T-cell (primary cell): Measurements from ENCODE around the gene MRC2. TPM values are rescaled to one million over a fixed set of nuclear protein-coding genes. Genes with fewer than 3 reads are reported as not detected.

Experiments used
- ATAC-seq, 4 experiments: fragments of 200-7000 bp in 3 of 4; fragments of 150-1000 bp in 1 of 4; cut with Tn5 transposase; replicated peaks in 1 of 4; 1 replicate in 3 of 4; 2 replicates in 1 of 4; pipeline ENCODE4 v1.10.0; 2021; ENCODE audit warnings: moderate library complexity in 3 of 4, mild to moderate bottlenecking in 2 of 4, moderate number of reproducible peaks in 1 of 4
- CTCF ChIA-PET, 2 donors: fragments of 300-600 bp; sonication (Branson Sonifier 250); formaldehyde crosslinking; loops; one replicate each; lab custom pipeline; 2022; ENCODE audit warnings: antibody characterized with exemption in 2 of 2; lab: Charles Lee
- POLR2A ChIA-PET, 2 donors: fragments of 300-600 bp; sonication (Branson Sonifier 250); formaldehyde crosslinking; loops; one replicate each; lab custom pipeline; 2022; ENCODE audit warnings: antibody characterized with exemption in 2 of 2; lab: Charles Lee
- DNase-seq, 35 experiments: peaks; one replicate each; pipeline versions ENCODE4 v3.0.0 to v3.0.0-alpha.2; 2013 to 2023
- H3K27ac ChIP-seq: one replicate; pipeline ENCODE4 v1.5.1; 2013; ENCODE audit warnings: low read length
- H3K27me3 ChIP-seq, 2 experiments: replicated peaks in 1 of 2; 1 replicate in 1 of 2; 2 replicates in 1 of 2; pipeline versions ENCODE4 v1.6.1 to v1.7.0; 2013; ENCODE audit warnings: low read length in 1 of 2, mixed read lengths in 1 of 2; ENCODE audit not compliant: control insufficient read depth in 2 of 2, insufficient read depth in 2 of 2; ENCODE audit errors: extremely low read depth in 1 of 2
- H3K36me3 ChIP-seq, 2 donors: 1 replicate in 1 of 2; 2 replicates in 1 of 2; pipeline versions ENCODE4 v1.6.1 to v1.7.0; 2013; ENCODE audit warnings: low read length in 1 of 2; ENCODE audit not compliant: control insufficient read depth in 2 of 2, insufficient read depth in 1 of 2; ENCODE audit errors: extremely low read depth in 1 of 2
- H3K4me1 ChIP-seq, 2 experiments: 1 replicate in 1 of 2; 2 replicates in 1 of 2; pipeline versions ENCODE4 v1.6.1 to v1.7.0; 2013; ENCODE audit warnings: low read length in 2 of 2, mixed read lengths in 1 of 2; ENCODE audit not compliant: insufficient read depth in 2 of 2, control insufficient read depth in 1 of 2; ENCODE audit errors: extremely low read depth in 1 of 2
- H3K4me3 ChIP-seq, 2 donors: 1 replicate in 1 of 2; 2 replicates in 1 of 2; pipeline versions ENCODE4 v1.5.1 to v1.7.0; 2013; ENCODE audit warnings: mild to moderate bottlenecking in 2 of 2, low read length in 1 of 2, moderate library complexity in 1 of 2; ENCODE audit not compliant: control insufficient read depth in 1 of 2; ENCODE audit errors: extremely low read depth in 1 of 2
- H3K9me3 ChIP-seq: 2 replicates; pipeline ENCODE4 v1.7.0; 2013
- H3K27ac Mint-ChIP-seq, 2 donors: one replicate each; pipeline ENCODE4 v1.8.0; 2020 to 2021; ENCODE audit warnings: mild to moderate bottlenecking in 2 of 2, mixed read lengths in 2 of 2
- H3K27me3 Mint-ChIP-seq, 2 donors: one replicate each; pipeline ENCODE4 v1.8.0; 2021 to 2022; ENCODE audit warnings: mixed read lengths in 2 of 2
- H3K36me3 Mint-ChIP-seq: one replicate; pipeline ENCODE4 v1.8.0; 2021; ENCODE audit warnings: mixed read lengths
- H3K4me1 Mint-ChIP-seq, 3 donors: one replicate each; pipeline ENCODE4 v1.8.0; 2020 to 2022; ENCODE audit warnings: mixed read lengths in 3 of 3, mild to moderate bottlenecking in 1 of 3
- H3K4me3 Mint-ChIP-seq, 3 donors: one replicate each; pipeline ENCODE4 v1.8.0; 2020 to 2022; ENCODE audit warnings: mild to moderate bottlenecking in 3 of 3, mixed read lengths in 3 of 3, moderate library complexity in 3 of 3
- H3K9me3 Mint-ChIP-seq, 3 donors: one replicate each; pipeline ENCODE4 v1.8.0; 2020 to 2022; ENCODE audit warnings: mixed read lengths in 3 of 3
- whole genome bisulfite sequencing: methylation state at CpG from one replicate; pipeline ENCODE4 v1.1.5; 2013; ENCODE audit warnings: missing lambda C conversion rate; ENCODE audit not compliant: insufficient coverage; 5-methylcytosine and 5-hydroxymethylcytosine counted together
- total RNA-seq, 35 experiments: library from RNA in 6 of 35; stranded (reverse) in 6 of 35; fragments of 120-200 nt in 1 of 35; gene quantifications; one replicate each; pipeline versions ENCODE4 v1.2.1 to v1.2.4 and lab custom pipeline; 2013 to 2026

Gene MRC2
- total RNA-seq, 5 donors from 2014 or later (not counting 1 experiment from before 2014, with no cell fraction given) = 4.0 to 7.6 (median 5.2) TPM

DNA sequence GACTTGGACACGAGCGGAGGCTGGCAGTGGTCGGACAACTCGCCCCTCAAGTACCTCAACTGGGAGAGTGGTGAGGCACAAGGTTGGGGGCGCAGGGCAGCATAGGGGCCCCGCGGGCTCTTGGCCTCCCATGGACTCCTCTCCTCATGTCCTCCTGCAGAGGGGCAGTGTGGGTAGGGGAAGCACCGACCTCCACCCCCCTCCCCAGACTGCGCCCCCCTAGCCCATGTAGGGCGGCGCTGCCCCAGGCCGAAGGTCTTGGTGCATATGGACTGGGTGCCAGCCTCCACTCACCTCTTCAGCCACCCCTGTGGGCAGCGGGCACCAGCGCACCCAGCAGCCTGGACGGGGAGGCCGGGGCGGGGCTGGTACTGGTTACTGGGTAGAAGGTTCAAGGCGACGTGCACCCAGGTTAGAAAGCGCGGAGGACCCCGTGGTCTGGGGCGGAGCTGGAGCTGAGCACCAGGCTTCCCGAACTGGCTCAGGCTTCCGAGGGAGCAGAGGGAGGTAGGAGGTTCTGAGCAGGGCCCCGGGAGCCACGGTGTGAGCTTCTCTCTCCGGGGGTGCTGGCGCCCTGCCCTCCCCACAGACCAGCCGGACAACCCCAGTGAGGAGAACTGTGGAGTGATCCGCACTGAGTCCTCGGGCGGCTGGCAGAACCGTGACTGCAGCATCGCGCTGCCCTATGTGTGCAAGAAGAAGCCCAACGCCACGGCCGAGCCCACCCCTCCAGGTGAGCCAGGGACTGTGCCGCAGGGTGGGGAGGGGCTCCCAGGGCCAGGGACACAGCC lies 39.5 kb downstream of the MRC2 start:
- DNase-seq = no peak
- ATAC-seq = no peak
- Mint-ChIP-seq H3K4me3 (no peak overlapping the region), H3K27ac (no peak overlapping the region), H3K36me3 (no peaks in the 10 kb centered on the region), H3K9me3 (no peaks in the 10 kb centered on the region), H3K4me1 (peaks cover 4 to 7% (median 5%) of the 10 kb centered on the region in 3 donors), H3K27me3 (no peaks in the 10 kb centered on the region)
- peaks cover 0 to 3% of the 10 kb centered on the region in 2 experiments for H3K4me1 ChIP-seq
- 92% methylated on average over 23 of the region's 40 CpGs for WGBS
- no peak overlapping the region for H3K4me3 ChIP-seq
- H3K27me3 ChIP-seq = peaks cover 0 to 9% of the 10 kb centered on the region in 2 experiments
- no peaks in the 10 kb centered on the region for H3K9me3 ChIP-seq
- POLR2A ChIA-PET = interaction anchor here in 1 of 2 donors (0.6 kb wide), 1 partner anchor 26 kb away, joined by 3 read pairs; no protein-coding TSS in a partner anchor
- H3K36me3 ChIP-seq = peaks cover 0 to 4% of the 10 kb centered on the region in 2 donors
- CTCF ChIA-PET = no interaction called here
- H3K27ac ChIP-seq = no peak overlapping the region

GRCh38 chr17:62668091-62668804 lies 40.8 kb downstream of the MRC2 start:
- Mint-ChIP-seq H3K36me3 (no peaks in the 10 kb centered on the region), H3K27me3 (no peaks in the 10 kb centered on the region), H3K27ac (no peak overlapping the region), H3K4me1 (peaks cover 5 to 13% (median 5%) of the 10 kb centered on the region in 3 donors), H3K4me3 (no peak overlapping the region), H3K9me3 (no peaks in the 10 kb centered on the region)
- no peak for ATAC-seq
- WGBS = 44% methylated on average over 2 of the region's 10 CpGs
- Histone ChIP-seq H3K27ac (no peak overlapping the region), H3K4me1 (peaks cover 0 to 3% of the 10 kb centered on the region in 2 experiments), H3K9me3 (no peaks in the 10 kb centered on the region), H3K4me3 (no peak overlapping the region), H3K27me3 (peaks cover 0 to 9% of the 10 kb centered on the region in 2 experiments), H3K36me3 (peaks cover 0 to 4% of the 10 kb centered on the region in 2 donors)
- CTCF ChIA-PET = no interaction called here
- DNase-seq = no peak
- POLR2A ChIA-PET = no interaction called here

DNA sequence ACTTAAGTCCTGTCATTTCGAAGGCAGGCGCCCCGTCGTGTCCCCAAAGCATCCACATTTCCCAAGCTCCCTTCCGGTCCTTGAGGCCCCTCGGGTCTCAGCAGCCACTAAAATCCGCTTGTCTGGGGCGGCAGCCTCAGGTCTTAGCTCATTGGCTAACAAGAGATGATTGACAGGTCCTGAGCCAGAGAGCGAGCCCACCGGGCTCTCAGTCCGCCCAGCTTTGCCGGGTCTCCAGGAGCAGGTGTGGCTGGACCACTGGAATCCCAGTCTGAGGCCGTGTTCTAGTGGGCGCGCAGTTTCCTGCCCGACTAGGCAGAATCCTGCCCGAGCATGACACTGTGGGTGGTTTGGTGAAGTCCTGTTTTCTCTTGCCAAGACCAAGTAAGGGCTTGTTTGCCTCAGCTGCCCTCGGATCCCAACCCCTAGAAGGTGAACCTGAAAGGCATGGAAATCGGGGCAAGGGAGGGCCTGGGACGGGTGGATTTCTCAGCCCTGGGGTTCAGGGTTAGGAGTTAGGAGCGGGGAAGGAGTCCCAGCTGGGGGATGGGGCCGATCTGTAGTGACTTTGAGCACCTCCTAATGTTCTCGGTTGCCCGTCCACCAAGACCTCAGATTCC lies 42.8 kb downstream of the MRC2 start:
- POLR2A ChIA-PET = no interaction called here
- H3K36me3 ChIP-seq = peaks cover 0 to 4% of the 10 kb centered on the region in 2 donors
- Mint-ChIP-seq H3K4me3 (no peak overlapping the region), H3K4me1 (peaks cover 5 to 13% (median 5%) of the 10 kb centered on the region in 3 donors), H3K27ac (no peak overlapping the region), H3K27me3 (no peaks in the 10 kb centered on the region), H3K36me3 (no peaks in the 10 kb centered on the region), H3K9me3 (no peaks in the 10 kb centered on the region)
- H3K4me3 ChIP-seq = no peak overlapping the region
- no peak for ATAC-seq
- CTCF ChIA-PET = no interaction called here
- H3K27me3 ChIP-seq = peaks cover 0 to 11% of the 10 kb centered on the region in 2 experiments
- DNase-seq = no peak
- H3K4me1 ChIP-seq = peaks cover 0 to 3% of the 10 kb centered on the region in 2 experiments
- no peaks in the 10 kb centered on the region for H3K9me3 ChIP-seq
- 89% methylated on average over 24 of the region's 24 CpGs for WGBS
- no peak overlapping the region for H3K27ac ChIP-seq

DNA sequence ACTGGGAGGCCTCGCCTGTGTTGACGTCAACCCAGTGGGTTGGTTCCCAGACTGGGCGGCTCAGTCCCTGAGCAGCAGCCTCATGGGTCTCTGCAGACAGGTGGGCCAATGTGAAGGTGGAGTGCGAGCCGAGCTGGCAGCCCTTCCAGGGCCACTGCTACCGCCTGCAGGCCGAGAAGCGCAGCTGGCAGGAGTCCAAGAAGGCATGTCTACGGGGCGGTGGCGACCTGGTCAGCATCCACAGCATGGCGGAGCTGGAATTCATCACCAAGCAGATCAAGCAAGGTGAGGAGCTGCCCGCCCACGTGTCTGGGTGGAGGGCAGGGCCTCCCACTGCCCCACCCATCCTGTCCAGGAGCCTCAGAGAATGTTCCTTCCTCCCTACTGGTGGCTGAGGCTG lies 44.1 kb downstream of the MRC2 start:
- Mint-ChIP-seq H3K4me3 (no peak overlapping the region), H3K36me3 (no peaks in the 10 kb centered on the region), H3K27me3 (no peaks in the 10 kb centered on the region), H3K9me3 (no peaks in the 10 kb centered on the region), H3K4me1 (peaks cover 5 to 13% (median 5%) of the 10 kb centered on the region in 3 donors), H3K27ac (no peak overlapping the region)
- H3K4me3 ChIP-seq = no peak overlapping the region
- H3K4me1 ChIP-seq = peaks cover 0 to 3% of the 10 kb centered on the region in 2 experiments
- H3K27ac ChIP-seq = no peak overlapping the region
- CTCF ChIA-PET = interaction anchor here (0.5 to 2.7 kb wide), 3 partner anchors 28 to 735 kb away, joined by 3 to 11 read pairs (median 5); no protein-coding TSS in a partner anchor
- no peak for ATAC-seq
- DNase-seq = no peak
- H3K36me3 ChIP-seq = peaks cover 0 to 4% of the 10 kb centered on the region in 2 donors
- H3K27me3 ChIP-seq = peaks cover 0 to 4% of the 10 kb centered on the region in 2 experiments
- H3K9me3 ChIP-seq = no peaks in the 10 kb centered on the region
- WGBS = 80% methylated on average over 14 of the region's 14 CpGs
- POLR2A ChIA-PET = no interaction called here

DNA sequence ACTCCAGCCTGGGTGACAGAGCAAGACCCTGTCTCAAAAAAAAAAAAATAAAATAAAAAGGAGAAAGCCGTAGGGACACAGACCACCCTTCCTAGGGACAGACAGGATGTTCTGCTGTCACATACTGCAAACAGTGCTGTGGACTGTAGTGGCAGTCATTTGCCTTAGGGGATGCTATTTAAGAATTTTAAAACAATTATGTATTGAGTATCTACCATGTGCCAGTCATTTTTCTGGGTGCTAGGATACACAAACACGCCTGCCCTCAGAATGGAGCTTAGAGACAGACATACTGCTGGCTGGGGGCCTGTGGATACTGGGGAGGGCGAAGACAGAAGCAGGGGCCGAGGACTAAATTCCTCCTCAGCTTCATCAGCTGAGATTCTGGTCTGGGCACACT lies 45.5 kb downstream of the MRC2 start:
- Mint-ChIP-seq H3K9me3 (no peaks in the 10 kb centered on the region), H3K36me3 (no peaks in the 10 kb centered on the region), H3K4me1 (peaks cover 5 to 13% (median 5%) of the 10 kb centered on the region in 3 donors), H3K27ac (no peak overlapping the region), H3K4me3 (no peak overlapping the region), H3K27me3 (no peaks in the 10 kb centered on the region)
- ATAC-seq (no peak), DNase-seq (no peak)
- ChIA-PET POLR2A (no interaction called here), CTCF (interaction anchor here (0.6 to 2.7 kb wide), 3 partner anchors 116 to 747 kb away, joined by 3 to 11 read pairs (median 3); no protein-coding TSS in a partner anchor)
- Histone ChIP-seq H3K4me3 (no peak overlapping the region), H3K36me3 (peaks cover 0 to 4% of the 10 kb centered on the region in 2 donors), H3K27ac (no peak overlapping the region), H3K27me3 (peaks cover 0 to 2% of the 10 kb centered on the region in 2 experiments), H3K9me3 (no peaks in the 10 kb centered on the region), H3K4me1 (peaks cover 0 to 3% of the 10 kb centered on the region in 2 experiments)
- WGBS = 90% methylated on average over 3 of the region's 4 CpGs
